Mucosa of rectum (tissue), 2 donors: ENCODE measurements around the gene ADAMTS14.
"Not testable (repeated sequence)": the region's sequence is repeated elsewhere in the genome, so short reads cannot be mapped to it uniquely, and the experiment has no call there.

Experiments used
- H3K27ac ChIP-seq, 2 donors: one replicate each; pipeline ENCODE4 v1.7.0; 2013; ENCODE audit warnings: inconsistent platforms in 2 of 2, low read depth in 2 of 2, low read length in 2 of 2
- H3K27me3 ChIP-seq, 2 donors: one replicate each; pipeline ENCODE4 v1.7.0; 2013; ENCODE audit warnings: low read length in 2 of 2; ENCODE audit not compliant: control insufficient read depth in 2 of 2, insufficient read depth in 2 of 2
- H3K36me3 ChIP-seq, 2 donors: one replicate each; pipeline ENCODE4 v1.7.0; 2013; ENCODE audit warnings: low read length in 2 of 2; ENCODE audit not compliant: control insufficient read depth in 2 of 2, insufficient read depth in 2 of 2
- H3K4me1 ChIP-seq, 2 donors: one replicate each; pipeline ENCODE4 v1.7.0; 2013; ENCODE audit warnings: low read length in 2 of 2, mild to moderate bottlenecking in 1 of 2; ENCODE audit not compliant: control insufficient read depth in 2 of 2, insufficient read depth in 2 of 2
- H3K4me3 ChIP-seq, 2 donors: one replicate each; pipeline ENCODE4 v1.7.0; 2013; ENCODE audit warnings: low read length in 2 of 2
- H3K9ac ChIP-seq, 2 donors: one replicate each; pipeline ENCODE4 v1.7.0; 2013; ENCODE audit warnings: low read length in 2 of 2, low read depth in 1 of 2, mild to moderate bottlenecking in 1 of 2
- H3K9me3 ChIP-seq, 2 donors: one replicate each; pipeline ENCODE4 v1.7.0; 2013; ENCODE audit warnings: low read length in 2 of 2; ENCODE audit not compliant: control insufficient read depth in 2 of 2
- donor health status: healthy.
- donor health status: Normal muscosa, but diverticular disease.

Gene ADAMTS14

DNA sequence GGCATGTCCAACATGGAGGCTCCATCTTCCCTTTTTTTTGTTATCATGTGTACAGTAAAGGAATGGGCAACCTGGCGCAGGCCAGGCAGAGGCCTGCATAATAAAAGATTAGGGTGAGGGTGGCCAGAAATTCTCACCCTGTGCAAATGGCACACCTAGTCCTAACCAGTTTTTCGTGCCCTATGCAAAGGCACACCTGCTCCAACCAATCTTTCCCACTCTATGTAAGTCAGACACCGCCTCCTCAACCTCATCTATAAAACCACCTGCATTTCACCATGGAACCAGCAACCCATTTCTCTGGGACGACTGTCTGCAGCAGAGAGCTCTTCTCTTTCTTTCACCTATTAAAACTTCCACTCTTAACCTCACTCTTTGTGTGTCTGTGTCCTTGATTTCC, 96.8 kb downstream of the ADAMTS14 start:
- no peaks in the 10 kb centered on the region for H3K4me1 ChIP-seq
- no peaks in the 10 kb centered on the region for H3K36me3 ChIP-seq
- H3K27ac ChIP-seq, result no peak overlapping the region
- no peaks in the 10 kb centered on the region for H3K27me3 ChIP-seq
- no peak overlapping the region for H3K9ac ChIP-seq
- no peak overlapping the region for H3K4me3 ChIP-seq
- no peaks in the 10 kb centered on the region for H3K9me3 ChIP-seq

DNA sequence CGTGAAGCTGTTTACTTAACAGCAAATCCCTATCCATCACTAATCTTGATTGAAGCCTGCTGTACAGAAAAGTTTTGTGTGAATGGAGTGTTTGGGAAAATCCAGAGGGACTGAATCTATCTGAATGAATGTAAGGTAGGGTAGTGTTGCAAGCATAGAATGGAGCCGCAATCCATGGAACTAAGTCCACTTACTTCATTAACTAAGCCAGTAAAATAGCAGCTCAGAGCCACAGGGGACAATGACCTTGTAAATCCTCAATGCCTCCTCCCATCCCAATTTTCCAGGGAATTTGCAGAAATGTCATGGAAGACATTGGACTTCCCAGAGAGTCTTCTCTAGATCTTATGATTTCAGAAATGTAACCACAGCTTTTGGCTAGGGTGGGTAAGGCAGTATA, 97.7 kb downstream of the ADAMTS14 start:
- H3K36me3 ChIP-seq, result no peaks in the 10 kb centered on the region

DNA sequence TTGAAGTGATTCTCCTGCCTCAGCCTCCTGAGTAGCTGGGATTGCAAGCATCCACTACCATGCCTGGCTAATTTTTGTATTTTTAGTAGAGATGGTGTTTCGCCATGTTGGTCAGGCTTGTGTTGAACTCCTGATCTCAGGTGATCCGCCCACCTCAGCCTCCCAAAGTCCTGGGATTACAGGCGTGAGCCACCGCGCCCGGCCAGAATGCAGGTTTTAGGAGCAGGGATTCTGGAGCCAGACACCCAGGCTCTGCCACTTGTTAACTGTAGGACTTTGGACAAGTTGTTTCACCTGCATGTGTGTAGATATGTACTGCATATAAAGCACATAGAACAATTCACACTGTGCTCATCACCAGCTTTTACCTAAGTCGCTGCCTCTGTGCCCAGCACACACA, 98.2 kb downstream of the ADAMTS14 start:
- H3K9ac ChIP-seq, result not testable (repeated sequence)

More for the DNA sequence above, 97.7 kb downstream of the ADAMTS14 start:
- Histone ChIP-seq H3K9ac (no peak overlapping the region), H3K27me3 (no peaks in the 10 kb centered on the region), H3K4me3 (no peak overlapping the region), H3K9me3 (no peaks in the 10 kb centered on the region), H3K4me1 (no peaks in the 10 kb centered on the region), H3K27ac (no peak overlapping the region)

DNA sequence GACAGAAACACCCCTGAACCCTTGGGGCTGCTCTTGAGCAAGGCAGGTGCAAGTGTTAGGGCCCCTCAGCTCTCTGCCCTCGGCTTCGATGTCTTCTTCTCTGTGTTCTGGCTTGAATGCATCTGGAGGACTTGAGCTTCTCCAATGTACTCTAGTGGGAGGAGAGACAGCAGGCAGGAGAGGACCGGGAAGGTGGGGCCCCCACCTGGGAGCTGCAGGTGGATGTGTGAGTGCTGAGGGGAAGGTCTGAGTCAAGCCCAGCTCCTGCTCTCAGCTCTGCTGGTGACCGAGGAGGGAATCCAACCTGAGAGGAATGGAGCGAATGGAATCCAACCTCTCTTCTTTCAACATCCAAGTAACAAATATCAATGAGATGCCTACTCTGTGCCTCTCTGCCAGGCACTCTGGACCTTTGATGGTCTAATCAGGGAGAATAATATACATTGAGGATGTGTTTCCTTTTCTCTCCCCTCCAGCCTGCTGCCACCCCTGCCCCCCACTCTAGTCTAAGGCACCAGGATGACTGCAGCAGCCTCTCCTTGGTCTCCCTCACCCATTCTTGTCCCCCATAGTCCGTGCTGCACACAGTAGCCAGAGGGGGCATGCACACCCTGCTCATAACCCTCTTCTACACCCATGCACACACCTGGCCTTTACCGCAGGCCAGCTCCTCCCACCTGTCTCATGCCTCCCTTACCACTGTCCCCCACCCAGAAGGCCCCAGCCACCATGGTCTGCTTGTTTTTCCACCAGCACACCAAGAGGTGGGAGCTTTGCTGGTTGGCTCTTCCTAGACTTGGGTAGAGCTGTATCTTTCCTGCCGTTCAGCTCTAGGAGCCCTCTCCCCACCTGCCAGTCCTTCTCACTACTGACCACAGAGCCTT, 99.2 kb downstream of the ADAMTS14 start:
- no peak overlapping the region for H3K27ac ChIP-seq
- H3K9ac ChIP-seq, result no peak overlapping the region
- no peak overlapping the region for H3K4me3 ChIP-seq
- no peaks in the 10 kb centered on the region for H3K4me1 ChIP-seq
- no peaks in the 10 kb centered on the region for H3K36me3 ChIP-seq
- H3K27me3 ChIP-seq, result no peaks in the 10 kb centered on the region
- no peaks in the 10 kb centered on the region for H3K9me3 ChIP-seq

More for the DNA sequence above, 98.2 kb downstream of the ADAMTS14 start:
- H3K27ac ChIP-seq, H3K4me3 ChIP-seq, H3K27me3 ChIP-seq, H3K9me3 ChIP-seq, H3K36me3 ChIP-seq, H3K4me1 ChIP-seq: not testable (repeated sequence)

DNA sequence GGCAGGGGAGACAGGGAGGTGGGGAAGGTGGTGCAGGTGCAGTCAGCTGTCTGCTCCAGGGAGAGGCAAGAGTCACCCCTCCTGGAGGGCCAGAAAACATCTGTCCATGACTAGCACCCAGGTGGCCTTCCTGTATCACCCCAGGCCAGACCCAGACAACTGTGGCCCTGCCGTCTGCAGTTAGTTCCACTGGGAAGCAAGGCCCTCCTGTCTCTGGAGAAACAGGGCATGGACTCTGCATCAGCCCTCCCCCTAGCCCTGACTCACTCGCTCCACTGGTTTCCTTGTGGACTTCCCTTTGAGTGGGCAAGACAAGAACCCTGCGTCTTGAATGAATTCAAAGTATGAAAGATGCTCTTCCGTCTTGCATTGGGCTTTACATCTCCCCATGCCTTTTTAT, 100.3 kb downstream of the ADAMTS14 start:
- Histone ChIP-seq H3K27me3 (no peaks in the 10 kb centered on the region), H3K36me3 (no peaks in the 10 kb centered on the region), H3K4me1 (no peaks in the 10 kb centered on the region), H3K27ac (no peak overlapping the region), H3K9me3 (no peaks in the 10 kb centered on the region), H3K4me3 (no peak overlapping the region), H3K9ac (no peak overlapping the region)

DNA sequence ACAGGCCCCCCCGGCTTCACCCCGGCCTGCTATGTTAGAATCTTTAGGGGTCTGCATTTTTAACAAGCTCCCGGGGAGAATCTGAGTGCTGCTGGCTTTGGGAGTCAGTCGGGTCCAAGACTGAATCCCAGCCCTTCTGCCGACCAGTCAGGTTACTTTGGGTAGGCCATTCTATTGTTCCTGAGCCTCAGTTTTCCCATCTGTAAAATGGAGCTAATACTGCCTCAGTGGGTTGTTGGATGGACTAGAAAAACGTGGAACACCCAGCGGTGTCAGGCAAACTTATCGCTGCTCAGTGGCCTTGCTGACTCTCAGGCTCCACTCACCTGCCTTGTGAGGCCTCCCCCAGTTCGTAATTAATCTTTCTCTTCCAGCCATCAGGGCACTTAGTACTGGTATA, 101.2 kb downstream of the ADAMTS14 start:
- Histone ChIP-seq H3K4me3 (no peak overlapping the region), H3K36me3 (no peaks in the 10 kb centered on the region), H3K4me1 (no peaks in the 10 kb centered on the region), H3K9ac (no peak overlapping the region), H3K9me3 (no peaks in the 10 kb centered on the region), H3K27me3 (no peaks in the 10 kb centered on the region), H3K27ac (no peak overlapping the region)

DNA sequence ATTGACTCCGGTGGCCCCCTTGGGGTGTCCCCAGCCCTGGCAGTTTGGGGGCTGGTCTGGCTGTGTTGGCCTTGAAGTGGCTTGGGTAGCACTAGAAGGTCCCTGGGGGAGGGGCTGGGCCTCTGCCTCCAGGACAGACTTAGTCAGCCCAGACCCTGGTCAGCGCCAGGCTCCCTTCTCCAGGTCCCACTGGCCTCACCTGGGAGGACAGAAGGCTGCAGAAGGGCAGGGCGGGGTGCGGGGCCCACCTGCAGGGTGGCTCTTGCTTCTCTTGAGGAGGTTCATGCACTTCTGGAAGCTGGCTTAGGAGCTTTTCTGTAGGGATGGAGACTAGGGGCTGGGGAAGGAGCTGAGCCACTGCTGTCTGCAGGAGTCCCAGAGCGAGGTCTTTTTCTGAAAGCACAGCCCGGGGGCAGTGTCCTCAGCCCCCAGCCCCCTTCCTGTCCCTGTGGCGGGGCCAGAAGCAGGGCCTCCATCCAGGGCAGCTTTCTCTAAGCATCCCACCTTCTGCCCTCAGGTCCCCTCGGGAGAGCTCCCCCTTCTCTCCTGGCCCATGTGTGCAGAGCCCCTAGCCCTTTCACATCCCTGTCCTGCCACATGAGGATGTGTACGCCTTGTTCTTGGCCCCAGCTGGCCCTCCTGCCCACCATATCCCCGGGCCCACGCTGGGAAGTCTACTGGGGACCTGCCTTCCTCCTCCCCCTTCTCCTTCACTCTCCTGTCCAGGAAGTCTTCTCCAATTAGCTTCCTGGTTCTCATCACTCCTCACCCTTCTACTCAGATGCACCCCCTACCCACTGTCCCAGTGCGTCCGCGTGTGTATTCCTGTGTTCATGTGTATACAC, 101.9 kb downstream of the ADAMTS14 start:
- Histone ChIP-seq H3K9ac (no peak overlapping the region), H3K27ac (no peak overlapping the region), H3K36me3 (no peaks in the 10 kb centered on the region), H3K9me3 (no peaks in the 10 kb centered on the region), H3K4me3 (no peak overlapping the region), H3K27me3 (no peaks in the 10 kb centered on the region), H3K4me1 (peaks cover 0 to 1% of the 10 kb centered on the region in 2 donors)

DNA sequence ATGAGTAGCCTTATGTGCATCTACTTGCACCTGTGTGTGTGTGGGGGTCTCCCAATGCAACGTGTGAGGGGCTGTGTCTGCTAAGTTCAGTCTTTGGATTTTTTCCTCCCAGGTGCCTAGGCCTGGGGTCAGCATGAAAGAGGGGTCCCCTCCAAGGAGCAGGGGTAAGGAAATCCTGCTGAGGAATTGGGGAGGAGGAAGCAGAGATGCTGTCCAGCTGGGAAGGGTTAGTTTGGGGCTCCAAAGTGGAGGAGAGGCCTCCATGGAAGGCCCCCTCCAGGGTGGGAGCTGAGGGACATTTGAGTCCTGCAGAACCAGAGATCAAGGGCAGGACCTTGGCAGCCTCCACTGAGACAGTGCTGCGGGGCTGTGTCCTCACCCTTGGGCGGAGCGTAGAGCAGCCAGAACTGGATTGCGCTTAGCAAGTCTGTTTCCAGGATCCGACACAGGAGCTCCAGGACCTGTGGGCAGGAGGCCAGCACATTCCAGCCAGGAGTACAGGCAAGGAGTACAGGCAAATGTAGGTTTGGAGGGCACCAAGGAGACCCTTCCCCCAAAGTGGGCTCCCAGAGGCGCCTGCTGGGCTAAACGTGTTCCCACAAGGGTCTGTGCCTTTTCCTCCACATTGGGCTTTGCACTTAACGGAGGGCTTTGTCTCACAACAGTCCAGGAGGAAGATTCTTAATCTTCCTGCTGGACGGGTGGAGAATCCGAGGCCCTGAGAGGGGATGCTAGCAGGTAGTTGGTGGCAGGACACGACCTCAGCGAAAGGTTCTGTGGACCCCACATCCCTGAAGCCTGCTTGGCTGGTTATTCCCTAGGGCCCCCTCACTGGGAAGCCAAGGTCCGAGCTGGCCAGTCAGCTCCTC, 102.7 kb downstream of the ADAMTS14 start:
- H3K9me3 ChIP-seq, result no peaks in the 10 kb centered on the region
- no peak overlapping the region for H3K27ac ChIP-seq
- H3K36me3 ChIP-seq, result no peaks in the 10 kb centered on the region
- no peak overlapping the region for H3K9ac ChIP-seq
- H3K27me3 ChIP-seq, result no peaks in the 10 kb centered on the region
- H3K4me3 ChIP-seq, result no peak overlapping the region
- peaks cover 5 to 8% of the 10 kb centered on the region in 2 donors for H3K4me1 ChIP-seq

DNA sequence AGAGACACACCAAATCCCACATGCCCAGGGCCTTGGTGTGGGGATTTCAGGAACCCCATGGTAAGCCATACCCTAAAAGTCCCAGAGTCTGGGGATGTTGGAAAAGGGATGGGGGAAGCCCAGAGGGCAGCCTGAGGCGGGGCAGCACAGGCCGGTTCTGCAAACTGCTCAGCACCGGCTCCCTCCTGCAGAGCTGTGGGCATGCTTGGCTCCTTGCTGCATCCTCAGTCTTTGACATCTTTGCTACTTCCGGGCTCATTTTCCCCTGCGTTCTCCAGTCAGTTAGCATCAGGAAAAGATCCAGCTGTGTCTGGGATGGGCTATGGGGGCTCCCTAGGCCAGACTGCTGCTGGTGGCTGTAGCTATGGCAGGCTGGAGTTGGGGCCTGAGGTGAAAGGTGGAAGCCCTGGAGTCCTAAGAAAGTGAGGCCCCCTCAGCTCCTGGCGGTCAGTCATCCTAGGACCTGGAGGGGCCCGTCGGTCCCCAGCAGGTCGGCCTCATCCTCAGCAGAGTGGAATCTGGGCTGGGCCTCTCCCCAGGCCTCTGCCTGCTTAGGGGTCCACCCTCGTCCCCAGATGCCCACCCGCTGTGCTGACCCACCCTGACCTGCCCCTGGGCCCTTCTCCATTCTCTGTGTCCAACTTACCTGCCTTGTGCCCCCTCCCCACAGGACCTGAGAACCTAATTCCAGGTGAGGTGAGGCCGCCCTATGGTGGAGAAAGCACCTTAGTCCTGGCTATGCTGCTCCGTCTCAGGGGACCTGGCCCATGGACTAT, 103.6 kb downstream of the ADAMTS14 start:
- Histone ChIP-seq H3K36me3 (no peaks in the 10 kb centered on the region), H3K27ac (no peak overlapping the region), H3K27me3 (no peaks in the 10 kb centered on the region), H3K4me1 (peaks cover 5 to 10% of the 10 kb centered on the region in 2 donors), H3K9ac (no peak overlapping the region), H3K9me3 (no peaks in the 10 kb centered on the region), H3K4me3 (no peak overlapping the region)
